Neural crest cell (in vitro differentiated cells): ENCODE results near the gene FOXD4L6. TPM values are rescaled to one million over a fixed set of nuclear protein-coding genes. Genes with fewer than 3 reads are reported as not detected.
"Not testable (repeated sequence)": the region's sequence is repeated elsewhere in the genome, so short reads cannot be mapped to it uniquely, and the experiment has no call there.

Experiments
- DNase-seq: peaks from one replicate; pipeline ENCODE4 v3.0.0; 2021; ENCODE audit warnings: low read depth, mixed read lengths, low spot score
- H3K27ac Mint-ChIP-seq: one replicate; pipeline ENCODE4 v1.8.0; 2021; ENCODE audit warnings: mild to moderate bottlenecking, mixed read lengths; ENCODE audit not compliant: unreplicated experiment
- H3K27me3 Mint-ChIP-seq: 2 replicates; pipeline ENCODE4 v1.8.0; 2021; ENCODE audit warnings: low read depth, mild to moderate bottlenecking, mixed read lengths
- H3K36me3 Mint-ChIP-seq: 2 replicates; pipeline ENCODE4 v1.8.0; 2021; ENCODE audit warnings: low read depth, mild to moderate bottlenecking, mixed read lengths
- H3K4me1 Mint-ChIP-seq: 2 replicates; pipeline ENCODE4 v1.8.0; 2021; ENCODE audit warnings: mixed read lengths
- H3K4me3 Mint-ChIP-seq: one replicate; pipeline ENCODE4 v1.8.0; 2021; ENCODE audit warnings: mild to moderate bottlenecking, mixed read lengths
- H3K9me3 Mint-ChIP-seq: 2 replicates; pipeline ENCODE4 v1.8.0; 2021; ENCODE audit warnings: mixed read lengths
- long read RNA-seq: library from polyadenylated mRNA; unstranded; transcript quantifications from one replicate; pipeline ENCODE4 v2.0.0, GENCODE V29; 2020
- total RNA-seq: library from RNA; stranded (reverse); gene quantifications from 2 replicates; pipeline ENCODE4 v1.2.1, GENCODE V29; 2021

The FOXD4L6 gene
- total RNA-seq, result 0.30 and 0.48 TPM in 2 replicates
- long read RNA-seq, result 0 reads

- H3K9me3 Mint-ChIP-seq, H3K4me1 Mint-ChIP-seq, H3K27ac Mint-ChIP-seq, H3K4me3 Mint-ChIP-seq, H3K27me3 Mint-ChIP-seq, DNase-seq, H3K36me3 Mint-ChIP-seq: not testable (repeated sequence)
Measured at GRCh38 chr9:41128581-41128980, at the start of gene FOXD4L6. TSS of gene FOXD4L6 (minus strand) at chr9:41128681. CDS start at chr9:41128383, 298 bp downstream.

GRCh38 chr9:41174994-41175393, 46.5 kb upstream of the FOXD4L6 start:
- not testable (repeated sequence) for H3K9me3 Mint-ChIP-seq, H3K27me3 Mint-ChIP-seq, H3K4me1 Mint-ChIP-seq, H3K36me3 Mint-ChIP-seq, H3K27ac Mint-ChIP-seq, H3K4me3 Mint-ChIP-seq, DNase-seq

GRCh38 chr9:41150116-41150515, 21.6 kb upstream of the FOXD4L6 start:
- not testable (repeated sequence) for H3K27me3 Mint-ChIP-seq, H3K27ac Mint-ChIP-seq, H3K36me3 Mint-ChIP-seq, DNase-seq, H3K4me1 Mint-ChIP-seq, H3K9me3 Mint-ChIP-seq, H3K4me3 Mint-ChIP-seq

- DNase-seq, H3K4me1 Mint-ChIP-seq, H3K27ac Mint-ChIP-seq, H3K4me3 Mint-ChIP-seq, H3K36me3 Mint-ChIP-seq, H3K27me3 Mint-ChIP-seq, H3K9me3 Mint-ChIP-seq: not testable (repeated sequence)
Measured at GRCh38 chr9:41141878-41142277, 13.4 kb upstream of the FOXD4L6 start.

GRCh38 chr9:41126746-41127446, 1.6 kb downstream of the FOXD4L6 start:
- not testable (repeated sequence) for H3K4me1 Mint-ChIP-seq, H3K9me3 Mint-ChIP-seq, H3K36me3 Mint-ChIP-seq, DNase-seq, H3K4me3 Mint-ChIP-seq, H3K27me3 Mint-ChIP-seq, H3K27ac Mint-ChIP-seq

- not testable (repeated sequence) for H3K36me3 Mint-ChIP-seq, DNase-seq, H3K4me1 Mint-ChIP-seq, H3K4me3 Mint-ChIP-seq, H3K27me3 Mint-ChIP-seq, H3K9me3 Mint-ChIP-seq, H3K27ac Mint-ChIP-seq
Measured at GRCh38 chr9:41125936-41126335, 2.5 kb downstream of the FOXD4L6 start.

- not testable (repeated sequence) for H3K27me3 Mint-ChIP-seq, H3K4me3 Mint-ChIP-seq, DNase-seq, H3K9me3 Mint-ChIP-seq, H3K36me3 Mint-ChIP-seq, H3K27ac Mint-ChIP-seq, H3K4me1 Mint-ChIP-seq
Measured at GRCh38 chr9:41125109-41125658, 3.3 kb downstream of the FOXD4L6 start.

- not testable (repeated sequence) for H3K4me3 Mint-ChIP-seq, H3K9me3 Mint-ChIP-seq, H3K4me1 Mint-ChIP-seq, H3K27me3 Mint-ChIP-seq, H3K27ac Mint-ChIP-seq, H3K36me3 Mint-ChIP-seq, DNase-seq
Measured at GRCh38 chr9:41124250-41125108, 4.0 kb downstream of the FOXD4L6 start.

- H3K4me1 Mint-ChIP-seq, H3K27ac Mint-ChIP-seq, H3K4me3 Mint-ChIP-seq, H3K36me3 Mint-ChIP-seq, DNase-seq, H3K27me3 Mint-ChIP-seq, H3K9me3 Mint-ChIP-seq: not testable (repeated sequence)
Measured at GRCh38 chr9:41123812-41124211, 4.7 kb downstream of the FOXD4L6 start.

- H3K27me3 Mint-ChIP-seq, H3K4me3 Mint-ChIP-seq, DNase-seq, H3K4me1 Mint-ChIP-seq, H3K36me3 Mint-ChIP-seq, H3K9me3 Mint-ChIP-seq, H3K27ac Mint-ChIP-seq: not testable (repeated sequence)
Measured at GRCh38 chr9:41123396-41123795, 5.1 kb downstream of the FOXD4L6 start.

- H3K4me3 Mint-ChIP-seq, H3K4me1 Mint-ChIP-seq, H3K36me3 Mint-ChIP-seq, DNase-seq, H3K27ac Mint-ChIP-seq, H3K9me3 Mint-ChIP-seq: not testable (repeated sequence)
- H3K27me3 Mint-ChIP-seq, result peaks cover 15% of the 10 kb centered on the region
Measured at GRCh38 chr9:41120696-41121095, 7.8 kb downstream of the FOXD4L6 start.

GRCh38 chr9:41119719-41120118, 8.8 kb downstream of the FOXD4L6 start:
- H3K27me3 Mint-ChIP-seq, result peaks cover 15% of the 10 kb centered on the region
- H3K4me1 Mint-ChIP-seq, H3K27ac Mint-ChIP-seq, H3K4me3 Mint-ChIP-seq, H3K36me3 Mint-ChIP-seq, H3K9me3 Mint-ChIP-seq, DNase-seq: not testable (repeated sequence)

GRCh38 chr9:41119311-41119710, 9.2 kb downstream of the FOXD4L6 start:
- H3K36me3 Mint-ChIP-seq, H3K9me3 Mint-ChIP-seq, H3K27ac Mint-ChIP-seq, H3K4me3 Mint-ChIP-seq, DNase-seq, H3K4me1 Mint-ChIP-seq: not testable (repeated sequence)
- H3K27me3 Mint-ChIP-seq, result peaks cover 15% of the 10 kb centered on the region
